GM18520 (cell line): ENCODE data around the gene SAMD4A.

Experiments
- ATAC-seq: cut with Tn5 transposase; IDR thresholded peaks from one replicate; pipeline ENCODE4 v1.9.1; 2021; ENCODE audit not compliant: unreplicated experiment

The SAMD4A gene

GRCh38 chr14:54629635-54630360, 62.9 kb downstream of the SAMD4A start:
- no peak for ATAC-seq

- no peak for ATAC-seq
Measured at GRCh38 chr14:54631016-54631415, 64.1 kb downstream of the SAMD4A start.

GRCh38 chr14:54632452-54632851, 65.5 kb downstream of the SAMD4A start:
- no peak for ATAC-seq

DNA sequence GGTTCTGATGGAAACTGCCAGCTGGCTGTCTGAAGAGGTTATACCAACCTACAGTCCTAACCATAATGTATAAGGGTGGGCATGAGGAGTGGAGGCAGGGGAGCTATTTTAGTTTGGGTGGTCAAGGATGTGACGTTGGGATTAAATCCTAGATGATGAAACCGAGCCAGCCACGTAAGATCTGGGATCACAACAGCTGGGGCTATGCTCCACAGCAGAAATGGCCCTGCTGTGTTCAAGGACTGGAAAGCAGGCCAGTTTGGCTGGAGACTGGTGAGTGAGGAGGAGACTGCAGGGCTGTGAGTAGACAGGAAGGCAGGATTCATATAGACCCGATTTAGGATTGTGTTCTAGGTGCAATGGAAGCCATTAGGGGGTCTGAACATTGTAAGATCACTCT, 66.1 kb downstream of the SAMD4A start:
- ATAC-seq: no peak

- no peak for ATAC-seq
Measured at GRCh38 chr14:54637270-54638134, 70.6 kb downstream of the SAMD4A start.

- no peak for ATAC-seq
Measured at GRCh38 chr14:54638135-54638446, 71.2 kb downstream of the SAMD4A start.

DNA sequence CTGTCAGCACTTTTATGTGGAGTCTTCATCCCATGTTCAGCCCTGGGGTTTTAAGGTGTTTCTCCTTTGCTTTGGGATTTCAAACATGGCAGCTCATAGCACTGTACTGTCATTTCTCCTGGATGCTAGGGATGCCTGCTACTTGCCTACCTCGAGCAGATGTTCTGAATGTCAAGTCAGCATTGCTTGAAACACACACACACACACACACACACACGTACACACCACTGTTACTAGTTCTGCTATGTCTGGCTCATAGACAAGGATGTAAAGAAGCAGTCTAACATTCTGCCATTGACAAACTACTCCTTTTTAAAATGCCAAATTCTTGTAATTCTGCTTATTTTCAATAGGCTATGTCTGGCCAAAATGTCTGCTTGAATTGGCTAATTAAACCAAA, 72.7 kb downstream of the SAMD4A start:
- no peak for ATAC-seq

DNA sequence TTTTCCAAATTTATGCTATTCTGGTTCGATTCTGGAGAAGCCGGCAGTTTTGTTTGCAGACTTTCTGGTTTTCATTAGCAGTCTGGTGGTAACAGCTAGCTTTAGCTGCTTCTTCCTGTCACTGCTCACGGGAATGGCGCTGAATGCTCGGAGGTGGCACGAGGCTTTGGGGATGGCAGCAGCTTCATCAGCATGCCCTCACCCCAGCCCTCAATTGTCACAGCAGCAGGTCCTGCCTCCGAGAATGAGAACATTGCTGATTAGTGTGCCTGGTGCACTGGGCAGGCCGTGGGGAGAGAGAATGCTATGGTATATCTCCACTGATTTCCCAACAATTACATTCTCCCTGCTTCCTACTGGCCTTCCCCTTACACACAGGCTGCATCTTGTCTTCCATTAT, 73.6 kb downstream of the SAMD4A start:
- no peak for ATAC-seq

GRCh38 chr14:54642121-54642520, 75.2 kb downstream of the SAMD4A start:
- ATAC-seq: no peak

DNA sequence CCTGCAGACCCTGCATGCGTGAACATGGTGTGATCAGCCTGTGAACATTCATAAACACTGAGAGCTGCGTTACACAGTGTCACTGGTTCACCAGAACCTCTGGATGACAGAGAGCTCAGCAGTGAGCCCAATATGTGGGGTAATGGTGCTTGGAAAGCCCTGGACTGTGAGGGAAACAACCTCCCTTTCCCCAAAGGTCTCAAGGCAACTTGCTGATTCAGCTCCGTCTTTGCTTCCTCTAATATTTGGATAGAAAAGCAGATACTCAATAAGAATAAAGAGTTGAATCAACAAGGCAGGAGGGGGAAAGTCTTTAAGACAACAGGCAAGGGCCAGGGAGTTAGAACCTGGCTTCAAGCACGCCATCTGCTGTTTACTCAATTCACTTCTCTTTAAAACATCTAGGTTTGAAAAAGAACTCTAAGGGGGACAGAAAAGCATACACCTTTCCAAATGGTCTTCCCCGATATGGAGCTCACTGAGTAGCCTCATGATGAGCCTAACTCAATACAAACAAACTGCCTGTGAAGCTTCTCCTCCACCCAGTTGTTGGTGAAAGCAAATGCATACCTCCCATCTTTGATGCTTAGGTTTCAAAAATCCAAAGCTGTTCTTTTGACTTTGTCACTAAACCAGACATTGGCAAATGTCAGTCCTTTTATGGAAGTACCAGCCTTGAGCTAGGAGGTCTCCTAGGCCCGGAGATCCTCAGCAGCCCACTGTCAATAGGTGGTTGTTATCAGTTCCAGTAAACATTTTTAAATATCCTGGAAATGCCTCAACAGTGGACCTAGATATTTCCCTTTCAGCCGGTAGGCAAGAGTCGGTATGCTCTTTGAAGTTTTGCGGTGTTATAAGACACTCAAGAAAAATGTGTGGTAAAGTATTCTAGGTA, 76.1 kb downstream of the SAMD4A start:
- ATAC-seq: no peak

DNA sequence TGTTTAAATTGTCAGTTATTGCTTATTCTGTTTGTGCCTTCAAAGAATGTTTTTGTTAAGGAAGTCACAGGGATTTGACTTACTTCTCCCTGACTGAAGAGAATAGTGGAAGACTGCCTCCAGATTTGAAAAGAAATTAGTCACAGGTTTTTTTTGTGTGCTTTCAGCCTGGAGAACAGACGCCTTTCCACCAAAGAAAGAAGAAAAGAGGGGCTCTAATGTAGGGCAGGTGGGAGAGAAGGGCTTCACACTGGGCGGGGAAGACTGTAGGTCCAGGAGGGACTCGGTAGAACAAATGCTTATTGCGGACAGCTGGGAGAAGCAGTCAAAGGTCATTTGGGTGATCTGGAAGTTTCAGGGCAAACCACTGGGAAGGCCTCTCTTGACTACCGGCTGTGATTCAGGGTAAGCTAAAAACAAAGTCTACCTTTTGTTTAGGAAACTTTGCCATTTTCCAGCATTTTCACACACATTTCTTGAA, 76.8 kb downstream of the SAMD4A start:
- ATAC-seq: no peak

DNA sequence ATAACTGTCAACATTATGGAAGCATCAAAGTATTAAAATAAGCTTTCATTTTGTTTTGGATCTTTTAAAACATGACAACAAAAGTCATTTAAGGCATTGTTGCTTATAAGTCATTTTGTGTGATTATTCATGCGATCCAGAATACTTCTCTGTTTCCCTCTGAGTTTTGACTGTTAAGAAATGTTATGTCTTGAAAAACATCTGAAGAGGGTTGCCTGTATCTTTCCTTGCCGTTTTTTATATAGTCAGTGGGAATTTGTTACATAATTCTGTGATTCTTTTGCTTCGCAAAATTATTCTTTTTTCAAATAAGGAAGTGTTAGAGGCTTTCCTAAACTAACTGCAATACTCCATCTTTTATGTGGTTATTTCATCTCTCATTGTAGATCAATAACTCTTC, 78.7 kb downstream of the SAMD4A start:
- ATAC-seq: no peak

DNA sequence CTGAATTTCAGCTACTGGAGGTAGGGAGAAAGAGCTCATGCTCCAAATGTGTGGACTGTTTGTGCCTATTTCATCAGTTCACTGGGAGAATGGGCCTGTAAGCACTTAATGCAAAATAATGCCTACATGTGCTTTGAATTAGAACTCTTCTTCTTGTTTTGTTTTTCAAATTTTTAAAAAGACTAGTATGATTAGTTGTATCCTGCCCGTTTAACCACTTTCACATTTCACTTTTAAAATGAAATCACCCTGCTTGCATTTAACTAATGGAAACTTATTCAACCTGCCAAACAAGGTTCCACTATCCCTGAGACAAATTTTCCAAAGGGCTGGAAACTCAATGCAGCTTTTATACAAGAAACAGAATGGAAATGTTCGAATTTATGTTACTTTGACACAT, 79.7 kb downstream of the SAMD4A start:
- no peak for ATAC-seq

DNA sequence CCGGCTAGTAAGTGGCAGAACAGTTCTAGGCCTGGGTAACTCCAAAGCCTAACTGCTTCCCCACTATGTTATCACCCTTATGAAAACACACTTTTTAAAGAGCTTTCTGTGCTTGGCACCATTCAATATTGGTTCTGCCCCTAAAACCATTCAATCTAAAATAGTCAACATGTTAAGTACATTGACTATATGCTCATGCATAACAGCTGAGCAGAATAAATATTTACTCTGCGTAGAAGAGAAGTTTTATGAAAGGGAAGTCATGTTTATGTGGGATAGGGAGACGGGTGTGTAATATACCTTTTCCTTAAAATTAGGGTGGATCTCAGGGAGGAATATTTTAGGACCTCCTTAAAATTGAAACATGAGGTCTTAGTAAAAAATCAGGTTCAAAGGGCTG, 80.5 kb downstream of the SAMD4A start:
- no peak for ATAC-seq

DNA sequence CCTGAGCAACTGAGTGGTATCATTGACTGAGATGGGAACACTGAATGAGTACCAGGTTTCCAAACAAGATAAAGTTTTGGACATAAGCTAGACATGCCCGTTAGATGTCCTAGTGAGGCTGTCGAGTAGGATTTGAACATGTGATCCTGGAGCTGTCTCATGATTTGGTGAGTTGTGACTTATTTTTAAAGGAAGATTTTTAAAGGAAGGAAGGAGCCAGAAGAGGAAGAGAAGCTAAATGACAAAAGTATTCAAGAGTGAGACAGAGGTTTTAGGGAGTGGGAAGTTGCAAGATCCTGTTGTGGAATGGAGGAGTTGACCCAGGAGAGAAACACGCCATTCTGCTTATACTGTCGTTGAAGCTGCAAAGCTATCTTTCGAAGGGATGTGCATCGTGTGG, 82.1 kb downstream of the SAMD4A start:
- ATAC-seq: no peak

DNA sequence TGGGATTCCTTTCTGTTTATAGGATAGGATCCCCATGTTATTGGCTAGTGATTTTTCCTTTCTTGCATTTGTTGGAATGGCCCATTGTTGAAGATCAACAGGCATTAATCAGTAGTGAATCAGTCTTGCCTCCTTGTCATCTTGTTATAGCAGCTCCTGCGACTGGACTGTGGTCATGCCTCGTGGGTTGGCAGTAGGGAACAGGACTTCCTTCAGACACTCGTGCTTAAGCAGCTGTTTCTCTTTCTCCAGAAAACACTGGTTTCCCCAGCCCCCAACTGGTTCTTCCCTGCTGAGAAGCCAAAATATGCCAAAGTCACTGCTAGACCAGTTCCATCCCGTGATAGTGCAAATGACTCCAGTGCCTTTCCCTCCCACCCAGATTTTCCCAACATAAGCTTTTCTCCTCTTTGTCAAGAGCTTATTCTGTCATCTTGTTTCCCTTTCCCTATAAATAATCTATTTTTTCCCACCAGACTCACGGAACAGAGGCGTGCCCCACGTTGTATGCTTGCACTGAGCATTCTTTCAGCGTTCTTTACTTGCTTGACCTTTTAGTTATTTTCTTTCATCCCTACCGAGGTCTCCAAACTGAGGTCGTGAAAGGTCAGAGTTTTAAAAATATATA, 83.5 kb downstream of the SAMD4A start:
- no peak for ATAC-seq

- ATAC-seq: no peak
Measured at GRCh38 chr14:54650959-54651351, 84.0 kb downstream of the SAMD4A start.

DNA sequence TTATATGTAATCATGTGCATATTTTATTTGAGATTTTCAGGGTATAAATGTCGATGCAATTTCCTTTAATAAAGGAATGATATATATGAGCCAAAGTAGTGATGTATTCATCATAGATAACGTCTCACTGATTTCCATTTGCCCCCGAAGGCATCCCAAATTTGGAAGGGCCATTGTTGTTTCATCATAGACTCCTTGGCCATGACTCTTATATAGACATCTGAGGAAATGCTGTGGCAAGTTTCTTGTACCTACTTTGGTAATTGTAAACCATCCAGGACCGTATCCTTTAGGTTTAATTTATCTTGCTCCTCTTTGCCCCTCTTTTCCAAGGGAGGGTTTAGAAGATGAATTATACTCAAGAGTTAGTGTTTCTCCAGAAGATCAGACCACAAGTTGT, 84.7 kb downstream of the SAMD4A start:
- no peak for ATAC-seq

- no peak for ATAC-seq
Measured at GRCh38 chr14:54652188-54652587, 85.3 kb downstream of the SAMD4A start.

- ATAC-seq: no peak
Measured at GRCh38 chr14:54652605-54653052, 85.7 kb downstream of the SAMD4A start.
